Measurements from ENCODE around the gene DCBLD2. TPM values are rescaled to one million over a fixed set of nuclear protein-coding genes. Genes with fewer than 3 reads are reported as not detected.

DCBLD2 gene
- total and polyA plus RNA-seq, 2 of the 13 experiments (the other 11 are each of a cell fraction or from before 2014, with no cell fraction given): 43.8 to 56.9 TPM

DNA sequence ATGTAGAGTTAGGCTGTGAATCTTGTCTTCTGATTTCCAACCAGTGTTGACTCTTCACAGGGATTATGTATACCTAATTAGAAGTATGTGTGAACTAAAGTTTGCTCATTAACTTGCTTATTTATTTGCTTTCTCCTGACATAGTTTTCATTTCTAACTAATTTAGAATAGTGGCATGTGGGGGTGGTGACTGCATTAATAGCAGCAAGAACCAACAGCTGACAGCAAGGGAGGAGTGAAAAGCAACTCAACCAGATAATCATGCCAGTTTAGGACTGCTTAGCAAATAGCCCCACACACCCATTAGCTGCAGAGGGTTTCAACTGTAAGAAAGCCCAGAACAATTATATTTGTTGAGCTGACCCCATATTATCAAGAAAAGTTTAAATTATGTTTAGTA is 134.6 kb downstream of the DCBLD2 start:
- H3K79me2 ChIP-seq (ENCODE audit: insufficient read depth, low read length): peaks cover 18% of the 10 kb centered on the region
- no peak for DNase-seq (ENCODE audit: low spot score)
- no TSS peak for BruUV-seq (replicated peaks)
- no peak overlapping the region for H3K27ac ChIP-seq (ENCODE audit: extremely low read length, insufficient read depth, low read length)
- H3K36me3 ChIP-seq (replicated peaks in 1 of 2; ENCODE audit: control insufficient read depth in 1 of 2, insufficient read depth in 2 of 2, low read length in 2 of 2): peaks cover 0 to 15% of the 10 kb centered on the region in 2 experiments; a peak in 2 of 5 replicates
- H3K4me3 ChIP-seq (replicated peaks in 1 of 3; ENCODE audit: insufficient read depth in 1 of 3, low read depth in 2 of 3, low read length in 3 of 3): no peak overlapping the region
- intact Hi-C loops (cut with micrococcal nuclease; ENCODE audit: unreplicated experiment) (no loop called here), in situ Hi-C loops (cut with HindIII; ENCODE audit: extremely low pct_ligation_motif_present, low pct_unique_long_range_greater_than_20kb) (no loop called here)
- CTCF ChIA-PET (ENCODE audit: low intra/inter-chr PET ratio, low total read pairs): no interaction called here
- no peak for FAIRE-seq
- H3K9ac ChIP-seq (ENCODE audit: insufficient read depth, low read depth, low read length): no peak overlapping the region
- ATAC-seq: no peak
- no peaks in the 10 kb centered on the region for H3K9me3 ChIP-seq (ENCODE audit: low read length)
- no peaks in the 10 kb centered on the region for H3K27me3 ChIP-seq (ENCODE audit: control insufficient read depth in 1 of 2, insufficient read depth in 2 of 2, low read length in 2 of 2)
- POLR2A ChIA-PET: no interaction called here
- H2AFZ ChIP-seq (ENCODE audit: low read length): no peak overlapping the region
- no peaks in the 10 kb centered on the region for H4K20me1 ChIP-seq (ENCODE audit: insufficient read depth, low read length)
- no peak overlapping the region for H3K4me2 ChIP-seq (ENCODE audit: low read depth, low read length)
- no peaks in the 10 kb centered on the region for H3K4me1 ChIP-seq (ENCODE audit: insufficient read depth, low read length)
- TF ChIP-seq, protein P1, sequence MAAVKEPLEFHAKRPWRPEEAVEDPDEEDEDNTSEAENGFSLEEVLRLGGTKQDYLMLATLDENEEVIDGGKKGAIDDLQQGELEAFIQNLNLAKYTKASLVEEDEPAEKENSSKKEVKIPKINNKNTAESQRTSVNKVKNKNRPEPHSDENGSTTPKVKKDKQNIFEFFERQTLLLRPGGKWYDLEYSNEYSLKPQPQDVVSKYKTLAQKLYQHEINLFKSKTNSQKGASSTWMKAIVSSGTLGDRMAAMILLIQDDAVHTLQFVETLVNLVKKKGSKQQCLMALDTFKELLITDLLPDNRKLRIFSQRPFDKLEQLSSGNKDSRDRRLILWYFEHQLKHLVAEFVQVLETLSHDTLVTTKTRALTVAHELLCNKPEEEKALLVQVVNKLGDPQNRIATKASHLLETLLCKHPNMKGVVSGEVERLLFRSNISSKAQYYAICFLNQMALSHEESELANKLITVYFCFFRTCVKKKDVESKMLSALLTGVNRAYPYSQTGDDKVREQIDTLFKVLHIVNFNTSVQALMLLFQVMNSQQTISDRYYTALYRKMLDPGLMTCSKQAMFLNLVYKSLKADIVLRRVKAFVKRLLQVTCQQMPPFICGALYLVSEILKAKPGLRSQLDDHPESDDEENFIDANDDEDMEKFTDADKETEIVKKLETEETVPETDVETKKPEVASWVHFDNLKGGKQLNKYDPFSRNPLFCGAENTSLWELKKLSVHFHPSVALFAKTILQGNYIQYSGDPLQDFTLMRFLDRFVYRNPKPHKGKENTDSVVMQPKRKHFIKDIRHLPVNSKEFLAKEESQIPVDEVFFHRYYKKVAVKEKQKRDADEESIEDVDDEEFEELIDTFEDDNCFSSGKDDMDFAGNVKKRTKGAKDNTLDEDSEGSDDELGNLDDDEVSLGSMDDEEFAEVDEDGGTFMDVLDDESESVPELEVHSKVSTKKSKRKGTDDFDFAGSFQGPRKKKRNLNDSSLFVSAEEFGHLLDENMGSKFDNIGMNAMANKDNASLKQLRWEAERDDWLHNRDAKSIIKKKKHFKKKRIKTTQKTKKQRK (IDR thresholded peaks at IDR 0.05; ENCODE audit: low read length): no peak
- TF ChIP-seq AGO2 (optimal IDR thresholded peaks at IDR 0.05; ENCODE audit: low read depth, low read length): no peak
- no peak for TF ChIP-seq POLR2AphosphoS5 (IDR thresholded peaks at IDR 0.05; ENCODE audit: low read depth, low read length)
- no peak for TF ChIP-seq CREB1 (IDR thresholded peaks at IDR 0.05)
- no peak for TF ChIP-seq CREB1 (CRISPR knock-in tag; IDR thresholded peaks at IDR 0.05)
- no peak for TF ChIP-seq ZSCAN20 (CRISPR knock-in tag; IDR thresholded peaks at IDR 0.05; ENCODE audit: borderline replicate concordance)
- no peak for TF ChIP-seq ZNF121 (CRISPR knock-in tag; IDR thresholded peaks at IDR 0.05)
- TF ChIP-seq, protein P2, sequence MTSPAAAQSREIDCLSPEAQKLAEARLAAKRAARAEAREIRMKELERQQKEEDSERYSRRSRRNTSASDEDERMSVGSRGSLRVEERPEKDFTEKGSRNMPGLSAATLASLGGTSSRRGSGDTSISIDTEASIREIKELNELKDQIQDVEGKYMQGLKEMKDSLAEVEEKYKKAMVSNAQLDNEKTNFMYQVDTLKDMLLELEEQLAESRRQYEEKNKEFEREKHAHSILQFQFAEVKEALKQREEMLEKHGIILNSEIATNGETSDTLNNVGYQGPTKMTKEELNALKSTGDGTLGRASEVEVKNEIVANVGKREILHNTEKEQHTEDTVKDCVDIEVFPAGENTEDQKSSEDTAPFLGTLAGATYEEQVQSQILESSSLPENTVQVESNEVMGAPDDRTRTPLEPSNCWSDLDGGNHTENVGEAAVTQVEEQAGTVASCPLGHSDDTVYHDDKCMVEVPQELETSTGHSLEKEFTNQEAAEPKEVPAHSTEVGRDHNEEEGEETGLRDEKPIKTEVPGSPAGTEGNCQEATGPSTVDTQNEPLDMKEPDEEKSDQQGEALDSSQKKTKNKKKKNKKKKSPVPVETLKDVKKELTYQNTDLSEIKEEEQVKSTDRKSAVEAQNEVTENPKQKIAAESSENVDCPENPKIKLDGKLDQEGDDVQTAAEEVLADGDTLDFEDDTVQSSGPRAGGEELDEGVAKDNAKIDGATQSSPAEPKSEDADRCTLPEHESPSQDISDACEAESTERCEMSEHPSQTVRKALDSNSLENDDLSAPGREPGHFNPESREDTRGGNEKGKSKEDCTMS (CRISPR knock-in tag; conservative IDR thresholded peaks at IDR 0.05): no peak
- TF ChIP-seq, protein P3, sequence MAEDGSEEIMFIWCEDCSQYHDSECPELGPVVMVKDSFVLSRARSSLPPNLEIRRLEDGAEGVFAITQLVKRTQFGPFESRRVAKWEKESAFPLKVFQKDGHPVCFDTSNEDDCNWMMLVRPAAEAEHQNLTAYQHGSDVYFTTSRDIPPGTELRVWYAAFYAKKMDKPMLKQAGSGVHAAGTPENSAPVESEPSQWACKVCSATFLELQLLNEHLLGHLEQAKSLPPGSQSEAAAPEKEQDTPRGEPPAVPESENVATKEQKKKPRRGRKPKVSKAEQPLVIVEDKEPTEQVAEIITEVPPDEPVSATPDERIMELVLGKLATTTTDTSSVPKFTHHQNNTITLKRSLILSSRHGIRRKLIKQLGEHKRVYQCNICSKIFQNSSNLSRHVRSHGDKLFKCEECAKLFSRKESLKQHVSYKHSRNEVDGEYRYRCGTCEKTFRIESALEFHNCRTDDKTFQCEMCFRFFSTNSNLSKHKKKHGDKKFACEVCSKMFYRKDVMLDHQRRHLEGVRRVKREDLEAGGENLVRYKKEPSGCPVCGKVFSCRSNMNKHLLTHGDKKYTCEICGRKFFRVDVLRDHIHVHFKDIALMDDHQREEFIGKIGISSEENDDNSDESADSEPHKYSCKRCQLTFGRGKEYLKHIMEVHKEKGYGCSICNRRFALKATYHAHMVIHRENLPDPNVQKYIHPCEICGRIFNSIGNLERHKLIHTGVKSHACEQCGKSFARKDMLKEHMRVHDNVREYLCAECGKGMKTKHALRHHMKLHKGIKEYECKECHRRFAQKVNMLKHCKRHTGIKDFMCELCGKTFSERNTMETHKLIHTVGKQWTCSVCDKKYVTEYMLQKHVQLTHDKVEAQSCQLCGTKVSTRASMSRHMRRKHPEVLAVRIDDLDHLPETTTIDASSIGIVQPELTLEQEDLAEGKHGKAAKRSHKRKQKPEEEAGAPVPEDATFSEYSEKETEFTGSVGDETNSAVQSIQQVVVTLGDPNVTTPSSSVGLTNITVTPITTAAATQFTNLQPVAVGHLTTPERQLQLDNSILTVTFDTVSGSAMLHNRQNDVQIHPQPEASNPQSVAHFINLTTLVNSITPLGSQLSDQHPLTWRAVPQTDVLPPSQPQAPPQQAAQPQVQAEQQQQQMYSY (CRISPR knock-in tag; IDR thresholded peaks at IDR 0.05): no peak
- no peak for TF ChIP-seq MIER3 (CRISPR knock-in tag; IDR thresholded peaks at IDR 0.05; ENCODE audit: borderline replicate concordance)
- TF ChIP-seq ZMYM3 (CRISPR knock-in tag; IDR thresholded peaks at IDR 0.05): no peak
- TF ChIP-seq CENPX (CRISPR knock-in tag; IDR thresholded peaks at IDR 0.05): no peak
- no peak for TF ChIP-seq EP300 (IDR thresholded peaks at IDR 0.05; ENCODE audit: low read depth in 2 of 2, low read length in 2 of 2)
- TF ChIP-seq EP300 (CRISPR knock-in tag; IDR thresholded peaks at IDR 0.05; ENCODE audit: borderline replicate concordance): no peak
- TF ChIP-seq, protein P4, sequence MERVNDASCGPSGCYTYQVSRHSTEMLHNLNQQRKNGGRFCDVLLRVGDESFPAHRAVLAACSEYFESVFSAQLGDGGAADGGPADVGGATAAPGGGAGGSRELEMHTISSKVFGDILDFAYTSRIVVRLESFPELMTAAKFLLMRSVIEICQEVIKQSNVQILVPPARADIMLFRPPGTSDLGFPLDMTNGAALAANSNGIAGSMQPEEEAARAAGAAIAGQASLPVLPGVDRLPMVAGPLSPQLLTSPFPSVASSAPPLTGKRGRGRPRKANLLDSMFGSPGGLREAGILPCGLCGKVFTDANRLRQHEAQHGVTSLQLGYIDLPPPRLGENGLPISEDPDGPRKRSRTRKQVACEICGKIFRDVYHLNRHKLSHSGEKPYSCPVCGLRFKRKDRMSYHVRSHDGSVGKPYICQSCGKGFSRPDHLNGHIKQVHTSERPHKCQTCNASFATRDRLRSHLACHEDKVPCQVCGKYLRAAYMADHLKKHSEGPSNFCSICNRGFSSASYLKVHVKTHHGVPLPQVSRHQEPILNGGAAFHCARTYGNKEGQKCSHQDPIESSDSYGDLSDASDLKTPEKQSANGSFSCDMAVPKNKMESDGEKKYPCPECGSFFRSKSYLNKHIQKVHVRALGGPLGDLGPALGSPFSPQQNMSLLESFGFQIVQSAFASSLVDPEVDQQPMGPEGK (CRISPR knock-in tag; IDR thresholded peaks at IDR 0.05): no peak

Measured in HepG2 (cell line).